H9 (cell line): ENCODE measurements around the gene ASH1L. TPM values are rescaled to one million over a fixed set of nuclear protein-coding genes. Genes with fewer than 3 reads are reported as not detected.

Source experiments
- DNase-seq: peaks from one replicate; pipeline ENCODE4 v3.0.0-alpha.2; 2017
- H2AFZ ChIP-seq: one replicate; pipeline ENCODE4 v1.6.1; 2013; ENCODE audit warnings: mild to moderate bottlenecking, low read length, control low read depth, moderate library complexity
- H2AK5ac ChIP-seq: 2 replicates; pipeline ENCODE4 v1.6.1; 2013; ENCODE audit warnings: low read length, control low read depth, mixed read lengths; ENCODE audit not compliant: insufficient read length
- H2BK120ac ChIP-seq: one replicate; pipeline ENCODE4 v1.6.1; 2013; ENCODE audit warnings: low read depth, mild to moderate bottlenecking, low read length, control low read depth, inconsistent platforms; ENCODE audit not compliant: poor library complexity, severe bottlenecking
- H2BK12ac ChIP-seq: 2 replicates; pipeline ENCODE4 v1.6.1; 2013; ENCODE audit warnings: low read length, control low read depth, mixed read lengths, low read depth; ENCODE audit not compliant: insufficient read length
- H2BK15ac ChIP-seq: 2 replicates; pipeline ENCODE4 v1.6.1; 2013; ENCODE audit warnings: low read depth, low read length, control low read depth
- H2BK20ac ChIP-seq: one replicate; pipeline ENCODE4 v1.6.1; 2013; ENCODE audit warnings: low read depth, mild to moderate bottlenecking, low read length, control low read depth, inconsistent platforms; ENCODE audit not compliant: poor library complexity, severe bottlenecking
- H2BK5ac ChIP-seq: 2 replicates; pipeline ENCODE4 v1.6.1; 2013; ENCODE audit warnings: low read length, control low read depth, mixed read lengths; ENCODE audit not compliant: insufficient read length
- H3K14ac ChIP-seq: 2 replicates; pipeline ENCODE4 v1.6.1; 2013; ENCODE audit warnings: low read length, control low read depth; ENCODE audit not compliant: insufficient read depth
- H3K18ac ChIP-seq: 2 replicates; pipeline ENCODE4 v1.6.1; 2013; ENCODE audit warnings: low read depth, mild to moderate bottlenecking, mixed read lengths, low read length, control low read depth; ENCODE audit not compliant: insufficient read length
- H3K23ac ChIP-seq: 2 replicates; pipeline ENCODE4 v1.6.1; 2013; ENCODE audit warnings: low read length, control low read depth, mixed read lengths, low read depth; ENCODE audit not compliant: insufficient read length
- H3K23me2 ChIP-seq: 2 replicates; pipeline ENCODE4 v1.6.1; 2013; ENCODE audit warnings: low read depth, mild to moderate bottlenecking, mixed read lengths, low read length, control low read depth; ENCODE audit not compliant: insufficient read length, poor library complexity, severe bottlenecking
- H3K27ac ChIP-seq: 2 replicates; pipeline ENCODE4 v1.5.1; 2013; ENCODE audit warnings: low read length, control low read depth, mixed read lengths, low read depth; ENCODE audit not compliant: insufficient read length
- H3K27me3 ChIP-seq: 2 replicates; pipeline ENCODE4 v1.6.1; 2013; ENCODE audit warnings: low read length, control low read depth, inconsistent platforms; ENCODE audit not compliant: insufficient read depth
- H3K4ac ChIP-seq: 2 replicates; pipeline ENCODE4 v1.6.1; 2013; ENCODE audit warnings: low read depth, mild to moderate bottlenecking, control low read depth, inconsistent platforms, low read length, moderate library complexity
- H3K4me1 ChIP-seq: 2 replicates; pipeline ENCODE4 v1.6.1; 2013; ENCODE audit warnings: low read length, control low read depth, inconsistent platforms; ENCODE audit not compliant: insufficient read depth
- H3K4me2 ChIP-seq: 2 replicates; pipeline ENCODE4 v1.6.1; 2013; ENCODE audit warnings: low read length, control low read depth, mixed read lengths; ENCODE audit not compliant: insufficient read length, insufficient read depth
- H3K56ac ChIP-seq: 2 replicates; pipeline ENCODE4 v1.6.1; 2013; ENCODE audit warnings: low read depth, mild to moderate bottlenecking, mixed read lengths, low read length, control low read depth; ENCODE audit not compliant: insufficient read length
- H3K79me1 ChIP-seq: 2 replicates; pipeline ENCODE4 v1.6.1; 2013; ENCODE audit warnings: low read depth, mild to moderate bottlenecking, moderate library complexity, low read length, control low read depth, inconsistent platforms; ENCODE audit not compliant: insufficient read depth, poor library complexity, severe bottlenecking
- H3K79me2 ChIP-seq: 2 replicates; pipeline ENCODE4 v1.6.1; 2013; ENCODE audit warnings: low read length, control low read depth, inconsistent platforms; ENCODE audit not compliant: insufficient read depth
- H3K9ac ChIP-seq: 2 replicates; pipeline ENCODE4 v1.6.1; 2013; ENCODE audit warnings: low read length, control low read depth, mixed read lengths; ENCODE audit not compliant: insufficient read length; ENCODE audit errors: extremely low read depth
- H3K9me3 ChIP-seq: one replicate; pipeline ENCODE4 v1.6.1; 2013; ENCODE audit warnings: low read depth, low read length, inconsistent platforms; ENCODE audit not compliant: control insufficient read depth
- H3T11ph ChIP-seq: one replicate; pipeline ENCODE4 v1.6.1; 2013; ENCODE audit warnings: mild to moderate bottlenecking, low read length, control low read depth, inconsistent platforms
- H4K20me1 ChIP-seq: one replicate; pipeline ENCODE4 v1.6.1; 2013; ENCODE audit not compliant: control insufficient read depth, insufficient read length, insufficient read depth
- H4K5ac ChIP-seq: 2 replicates; pipeline ENCODE4 v1.6.1; 2013; ENCODE audit warnings: low read depth, mild to moderate bottlenecking, mixed read lengths, low read length, control low read depth; ENCODE audit not compliant: insufficient read length
- H4K8ac ChIP-seq: replicated peaks from 2 replicates; pipeline ENCODE4 v1.6.1; 2013; ENCODE audit warnings: low read length, control low read depth, mixed read lengths, low read depth; ENCODE audit not compliant: insufficient read length
- H4K91ac ChIP-seq: 2 replicates; pipeline ENCODE4 v1.6.1; 2013; ENCODE audit warnings: low read depth, mild to moderate bottlenecking, moderate library complexity, mixed read lengths, low read length, control low read depth; ENCODE audit not compliant: insufficient read length
- H3K27ac Mint-ChIP-seq, 3 experiments: 2 replicates in 2 of 3; 3 replicates in 1 of 3; pipeline ENCODE4 v1.8.0; 2020 to 2021; ENCODE audit warnings: mixed read lengths in 3 of 3, mild to moderate bottlenecking in 1 of 3, moderate library complexity in 1 of 3
- H3K27me3 Mint-ChIP-seq: 2 replicates; pipeline ENCODE4 v1.8.0; 2021; ENCODE audit warnings: low read depth, mild to moderate bottlenecking, moderate library complexity, mixed read lengths
- H3K36me3 Mint-ChIP-seq, 3 experiments: 2 replicates in 2 of 3; 3 replicates in 1 of 3; pipeline ENCODE4 v1.8.0; 2020 to 2021; ENCODE audit warnings: low read depth in 3 of 3, mixed read lengths in 3 of 3; ENCODE audit not compliant: insufficient read depth in 1 of 3
- H3K4me1 Mint-ChIP-seq, 2 experiments: 2 replicates each; pipeline ENCODE4 v1.8.0; 2020; ENCODE audit warnings: mixed read lengths in 2 of 2
- H3K4me3 Mint-ChIP-seq, 2 experiments: 2 replicates in 1 of 2; 3 replicates in 1 of 2; pipeline ENCODE4 v1.8.0; 2020 to 2021; ENCODE audit warnings: mild to moderate bottlenecking in 2 of 2, mixed read lengths in 2 of 2, moderate library complexity in 1 of 2
- H3K9me3 Mint-ChIP-seq, 2 experiments: 2 replicates in 1 of 2; 3 replicates in 1 of 2; pipeline ENCODE4 v1.8.0; 2020; ENCODE audit warnings: mild to moderate bottlenecking in 2 of 2, mixed read lengths in 2 of 2, moderate library complexity in 1 of 2
- CTCF ChIP-seq: fragments of 200-600 bp; sonication (generic); conservative IDR thresholded peaks from 3 replicates; pipeline ENCODE4 v1.8.0; 2021; ENCODE audit warnings: antibody characterized with exemption, mild to moderate bottlenecking
- WGBS: extraction: QIAGEN DNeasy Blood & Tissue Kit; methylation state at CpG from one replicate; pipeline ENCODE4 v1.1.7; 2013; ENCODE audit warnings: missing lambda C conversion rate, low lambda C conversion rate, mixed read lengths; ENCODE audit not compliant: insufficient read length; ENCODE audit errors: extremely low coverage; 5-methylcytosine and 5-hydroxymethylcytosine counted together
- total RNA-seq: library from RNA; stranded (reverse); gene quantifications from 2 replicates; pipeline ENCODE4 v1.2.1, GENCODE V29; 2021

The ASH1L gene
- total RNA-seq, 1 experiment from 2014 or later = 32.8 TPM

GRCh38 chr1:155473151-155473821 is 89.3 kb downstream of the ASH1L start:
- no peak overlapping the region for H2AFZ ChIP-seq
- no peak overlapping the region for H4K5ac ChIP-seq
- no peak overlapping the region for H3K56ac ChIP-seq
- no peak overlapping the region for H3K14ac ChIP-seq
- no peaks in the 10 kb centered on the region for H4K20me1 ChIP-seq
- H2BK15ac ChIP-seq = no peak overlapping the region
- Mint-ChIP-seq H3K27ac (no peak overlapping the region), H3K9me3 (peaks cover 19 to 22% of the 10 kb centered on the region in 2 experiments), H3K36me3 (peaks cover 35 to 43% (median 37%) of the 10 kb centered on the region in 3 experiments), H3K4me3 (no peak overlapping the region), H3K27me3 (no peaks in the 10 kb centered on the region), H3K4me1 (peaks cover 4 to 5% of the 10 kb centered on the region in 2 experiments)
- DNase-seq = no peak
- no peak overlapping the region for H2AK5ac ChIP-seq
- no peak overlapping the region for H3K18ac ChIP-seq
- no peak overlapping the region for H4K8ac ChIP-seq
- no peaks in the 10 kb centered on the region for H3K27me3 ChIP-seq
- no peak overlapping the region for H2BK120ac ChIP-seq
- H3K4me2 ChIP-seq = no peak overlapping the region
- H3K79me2 ChIP-seq = no peaks in the 10 kb centered on the region; the same call in 1 of the 2 replicates
- H4K91ac ChIP-seq = no peak overlapping the region
- H2BK12ac ChIP-seq = no peak overlapping the region
- H2BK20ac ChIP-seq = no peak overlapping the region
- no CpG with 5 or more reads among the region's 5 CpGs for WGBS
- H3K27ac ChIP-seq = no peak overlapping the region
- no peak overlapping the region for H3K23ac ChIP-seq
- H3K23me2 ChIP-seq = no peaks in the 10 kb centered on the region
- peaks cover 15% of the 10 kb centered on the region for H3K9me3 ChIP-seq
- no peak overlapping the region for H3K4ac ChIP-seq
- H3T11ph ChIP-seq = no peak overlapping the region
- H3K79me1 ChIP-seq = no peaks in the 10 kb centered on the region
- peaks cover 2% of the 10 kb centered on the region; the same call in 1 of the 2 replicates for H3K4me1 ChIP-seq
- no peak overlapping the region for H2BK5ac ChIP-seq
- TF ChIP-seq CTCF = no peak
- no peak overlapping the region for H3K9ac ChIP-seq
